Measurements from ENCODE around the gene PLEKHM2. TPM values are rescaled to one million over a fixed set of nuclear protein-coding genes. Genes with fewer than 3 reads are reported as not detected.

The PLEKHM2 gene
- total RNA-seq, 1 experiment from 2014 or later: 46.1 TPM

GRCh38 chr1:15748690-15749398, 64.7 kb downstream of the PLEKHM2 start:
- in situ Hi-C loops (cut with HindIII; ENCODE audit: low sequenced_read_pairs): loop anchor here (25.0 kb wide), 1 partner anchor 162 kb away; the partner anchor contains the start of gene AGMAT
- DNase-seq (ENCODE audit: low spot score): no peak

GRCh38 chr1:15749399-15750291, 65.5 kb downstream of the PLEKHM2 start:
- in situ Hi-C loops (cut with HindIII; ENCODE audit: low sequenced_read_pairs): loop anchor here (25.0 kb wide), 1 partner anchor 162 kb away; the partner anchor contains the start of gene AGMAT
- DNase-seq (ENCODE audit: low spot score): no peak

GRCh38 chr1:15750924-15751323, 66.8 kb downstream of the PLEKHM2 start:
- DNase-seq (ENCODE audit: low spot score): no peak
- in situ Hi-C loops (cut with HindIII; ENCODE audit: low sequenced_read_pairs): no loop called here

- DNase-seq (ENCODE audit: low spot score): no peak
- in situ Hi-C loops (cut with HindIII; ENCODE audit: low sequenced_read_pairs): no loop called here
Measured at GRCh38 chr1:15751717-15752116, 67.6 kb downstream of the PLEKHM2 start.

GRCh38 chr1:15753776-15754175, 69.7 kb downstream of the PLEKHM2 start:
- no peak for DNase-seq (ENCODE audit: low spot score)
- in situ Hi-C loops (cut with HindIII; ENCODE audit: low sequenced_read_pairs): no loop called here

GRCh38 chr1:15755021-15755645, 71.0 kb downstream of the PLEKHM2 start:
- DNase-seq (ENCODE audit: low spot score): no peak
- in situ Hi-C loops (cut with HindIII; ENCODE audit: low sequenced_read_pairs): no loop called here

GRCh38 chr1:15755646-15756040, 71.5 kb downstream of the PLEKHM2 start:
- in situ Hi-C loops (cut with HindIII; ENCODE audit: low sequenced_read_pairs): no loop called here
- no peak for DNase-seq (ENCODE audit: low spot score)

- in situ Hi-C loops (cut with HindIII; ENCODE audit: low sequenced_read_pairs): no loop called here
- no peak for DNase-seq (ENCODE audit: low spot score)
Measured at GRCh38 chr1:15756143-15757015, 72.3 kb downstream of the PLEKHM2 start.

GRCh38 chr1:15757016-15757543, 73.0 kb downstream of the PLEKHM2 start:
- DNase-seq (ENCODE audit: low spot score): no peak
- in situ Hi-C loops (cut with HindIII; ENCODE audit: low sequenced_read_pairs): no loop called here

- in situ Hi-C loops (cut with HindIII; ENCODE audit: low sequenced_read_pairs): no loop called here
- no peak for DNase-seq (ENCODE audit: low spot score)
Measured at GRCh38 chr1:15757575-15758342, 73.6 kb downstream of the PLEKHM2 start.

- in situ Hi-C loops (cut with HindIII; ENCODE audit: low sequenced_read_pairs): no loop called here
- DNase-seq (ENCODE audit: low spot score): no peak
Measured at GRCh38 chr1:15758343-15758931, 74.3 kb downstream of the PLEKHM2 start, which contains the start of gene FBLIM1. TSS of gene FBLIM1 (plus strand) at chr1:15758795. CDS start at chr1:15764984, 6,189 bp downstream.

- in situ Hi-C loops (cut with HindIII; ENCODE audit: low sequenced_read_pairs): no loop called here
- no peak for DNase-seq (ENCODE audit: low spot score)
Measured at GRCh38 chr1:15758953-15759661, 75.0 kb downstream of the PLEKHM2 start.

GRCh38 chr1:15760520-15761211, 76.5 kb downstream of the PLEKHM2 start:
- in situ Hi-C loops (cut with HindIII; ENCODE audit: low sequenced_read_pairs): no loop called here
- no peak for DNase-seq (ENCODE audit: low spot score)

- DNase-seq (ENCODE audit: low spot score): no peak
- in situ Hi-C loops (cut with HindIII; ENCODE audit: low sequenced_read_pairs): no loop called here
Measured at GRCh38 chr1:15761366-15762128, 77.4 kb downstream of the PLEKHM2 start.

GRCh38 chr1:15762546-15762945, 78.4 kb downstream of the PLEKHM2 start:
- DNase-seq (ENCODE audit: low spot score): no peak
- in situ Hi-C loops (cut with HindIII; ENCODE audit: low sequenced_read_pairs): no loop called here

Data from G401 (cell line).